ENCODE measurements around the gene APOL2.
"Not testable (repeated sequence)": the region's sequence is repeated elsewhere in the genome, so short reads cannot be mapped to it uniquely, and the experiment has no call there.

Gene APOL2

GRCh38 chr22:36238373-36239149 lies 766 bp downstream of the APOL2 start:
- DNase-seq = peak; percentile 64

GRCh38 chr22:36237462-36238372 lies 1.6 kb downstream of the APOL2 start:
- DNase-seq = peak; percentile 81

GRCh38 chr22:36236388-36237319 lies 2.7 kb downstream of the APOL2 start:
- DNase-seq = no peak

GRCh38 chr22:36235585-36235984 lies 3.7 kb downstream of the APOL2 start:
- no peak for DNase-seq

- peak; percentile 29 for DNase-seq
Measured at GRCh38 chr22:36234919-36235318, 4.4 kb downstream of the APOL2 start.

GRCh38 chr22:36234213-36234612 lies 5.1 kb downstream of the APOL2 start:
- no peak for DNase-seq

- no peak for DNase-seq
Measured at GRCh38 chr22:36233796-36234195, 5.5 kb downstream of the APOL2 start.

GRCh38 chr22:36232715-36233401 lies 6.5 kb downstream of the APOL2 start:
- DNase-seq = no peak

GRCh38 chr22:36231051-36231450 lies 8.3 kb downstream of the APOL2 start:
- not testable (repeated sequence) for DNase-seq

GRCh38 chr22:36229649-36230048 lies 9.7 kb downstream of the APOL2 start:
- not testable (repeated sequence) for DNase-seq

- no peak for DNase-seq
Measured at GRCh38 chr22:36228944-36229343, 10.4 kb downstream of the APOL2 start.

GRCh38 chr22:36228369-36228768 lies 11.0 kb downstream of the APOL2 start:
- DNase-seq = not testable (repeated sequence)

- DNase-seq = no peak
Measured at GRCh38 chr22:36227806-36228205, 11.5 kb downstream of the APOL2 start.

- DNase-seq = no peak
Measured at GRCh38 chr22:36227396-36227795, 11.9 kb downstream of the APOL2 start.

GRCh38 chr22:36226189-36226588 lies 13.1 kb downstream of the APOL2 start:
- DNase-seq = no peak

- no peak for DNase-seq
Measured at GRCh38 chr22:36225333-36225922, 13.9 kb downstream of the APOL2 start.

GRCh38 chr22:36224245-36224644 lies 15.1 kb downstream of the APOL2 start:
- DNase-seq = no peak

GRCh38 chr22:36223504-36223903 lies 15.8 kb downstream of the APOL2 start:
- DNase-seq = no peak

GRCh38 chr22:36222887-36223450 lies 16.4 kb downstream of the APOL2 start:
- no peak for DNase-seq

GRCh38 chr22:36221799-36222751 lies 17.3 kb downstream of the APOL2 start:
- peak; percentile 76 for DNase-seq
